Activated CD4-positive, alpha-beta T cell treated with anti-CD3 and anti-CD28 coated beads, Interleukin-2, amount 50 U/mL, for 4 hours (primary cell): ENCODE results near the gene ZNF282.

ENCODE experiments used
- DNase-seq, 2 experiments: peaks; one replicate each; pipeline ENCODE4 v3.0.0-alpha.2; 2020

ZNF282 gene

GRCh38 chr7:149194799-149195179, 557 bp upstream of the ZNF282 start:
- no peak for DNase-seq

- DNase-seq: peak in 1 of 2 experiments; percentile 7
Observed at GRCh38 chr7:149196151-149196704, 882 bp downstream of the ZNF282 start.

- DNase-seq: no peak
Observed at GRCh38 chr7:149196705-149197171, 1.4 kb downstream of the ZNF282 start.

- DNase-seq: no peak
Observed at GRCh38 chr7:149197675-149198074, 2.3 kb downstream of the ZNF282 start.

GRCh38 chr7:149198161-149198816, 2.9 kb downstream of the ZNF282 start:
- no peak for DNase-seq

- no peak for DNase-seq
Observed at GRCh38 chr7:149199234-149199995, 4.1 kb downstream of the ZNF282 start.

GRCh38 chr7:149202831-149203231, 7.5 kb downstream of the ZNF282 start:
- no peak for DNase-seq

- no peak for DNase-seq
Observed at GRCh38 chr7:149205690-149206381, 10.5 kb downstream of the ZNF282 start.

GRCh38 chr7:149207324-149208035, 12.1 kb downstream of the ZNF282 start:
- no peak for DNase-seq

GRCh38 chr7:149209518-149210269, 14.3 kb downstream of the ZNF282 start:
- DNase-seq: peak; percentile 75

- no peak for DNase-seq
Observed at GRCh38 chr7:149210551-149210950, 15.2 kb downstream of the ZNF282 start.

- no peak for DNase-seq
Observed at GRCh38 chr7:149214020-149214720, 18.8 kb downstream of the ZNF282 start.

GRCh38 chr7:149216402-149216801, 21.1 kb downstream of the ZNF282 start:
- DNase-seq: no peak

GRCh38 chr7:149217570-149217969, 22.2 kb downstream of the ZNF282 start:
- DNase-seq: no peak

- DNase-seq: no peak
Observed at GRCh38 chr7:149218469-149219420, 23.4 kb downstream of the ZNF282 start.

- DNase-seq: no peak
Observed at GRCh38 chr7:149220534-149220933, 25.2 kb downstream of the ZNF282 start.

- no peak for DNase-seq
Observed at GRCh38 chr7:149223176-149223575, 27.8 kb downstream of the ZNF282 start.

GRCh38 chr7:149223761-149224160, 28.4 kb downstream of the ZNF282 start:
- no peak for DNase-seq

GRCh38 chr7:149224352-149224751, 29.0 kb downstream of the ZNF282 start:
- DNase-seq: no peak

- no peak for DNase-seq
Observed at GRCh38 chr7:149225106-149225505, 29.8 kb downstream of the ZNF282 start.
